ENCODE measurements around the gene NAV2. TPM values are rescaled to one million over a fixed set of nuclear protein-coding genes. Genes with fewer than 3 reads are reported as not detected.

NAV2 gene
- polyA plus RNA-seq, 1 donor (not counting 4 experiments of a cell fraction or from before 2014, with no cell fraction given) = 4.0 TPM

DNA sequence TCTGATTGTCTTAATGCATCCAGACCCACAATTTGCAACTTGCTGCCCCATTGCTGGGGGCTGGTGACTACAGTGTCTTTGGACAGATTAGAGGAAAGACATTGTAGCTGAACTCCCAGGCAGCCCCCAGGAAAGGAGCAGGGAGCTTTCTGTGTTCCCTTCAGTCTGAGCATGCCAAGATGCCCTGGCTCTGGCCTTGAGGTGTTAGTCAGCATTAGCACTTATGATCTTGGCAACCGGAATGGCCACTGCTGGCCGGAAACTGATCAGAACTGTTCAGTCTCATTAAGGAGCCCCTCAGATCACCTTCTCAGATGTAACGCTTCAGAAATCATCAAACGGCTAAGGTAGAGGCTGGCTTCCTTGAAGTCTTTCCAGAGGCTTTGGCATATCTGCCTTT is 195.2 kb downstream of the NAV2 start:
- no peak for FAIRE-seq
- dilution Hi-C loops (cut with MboI; ENCODE audit: extremely low pct_ligation_motif_present, low sequenced_read_pairs) = no loop called here
- no peak overlapping the region for H2AFZ ChIP-seq (ENCODE audit: control insufficient read depth, low read length)
- no peaks in the 10 kb centered on the region for H3K9me3 ChIP-seq (ENCODE audit: control insufficient read depth, low read depth, low read length)
- H3K9me1 ChIP-seq (ENCODE audit: control insufficient read depth, extremely low read depth, insufficient read depth, low read length) = no peaks in the 10 kb centered on the region
- no peaks in the 10 kb centered on the region for H4K20me1 ChIP-seq (ENCODE audit: control insufficient read depth, extremely low read depth, insufficient read depth, low read length)
- no peak overlapping the region for H3K4me2 ChIP-seq (ENCODE audit: control insufficient read depth, extremely low read depth, insufficient read depth, low read depth, low read length)
- H3K9ac ChIP-seq (ENCODE audit: control insufficient read depth, extremely low read depth, insufficient read depth, low read length) = no peak overlapping the region
- no peak for DNase-seq (ENCODE audit: low read depth, low spot score)
- no peaks in the 10 kb centered on the region for H3K4me1 ChIP-seq (ENCODE audit: control insufficient read depth, extremely low read depth, insufficient read depth, low read length)
- TF ChIP-seq EZH2 (IDR thresholded peaks at IDR 0.05; ENCODE audit: low read length) = no peak
- TF ChIP-seq, protein P1, sequence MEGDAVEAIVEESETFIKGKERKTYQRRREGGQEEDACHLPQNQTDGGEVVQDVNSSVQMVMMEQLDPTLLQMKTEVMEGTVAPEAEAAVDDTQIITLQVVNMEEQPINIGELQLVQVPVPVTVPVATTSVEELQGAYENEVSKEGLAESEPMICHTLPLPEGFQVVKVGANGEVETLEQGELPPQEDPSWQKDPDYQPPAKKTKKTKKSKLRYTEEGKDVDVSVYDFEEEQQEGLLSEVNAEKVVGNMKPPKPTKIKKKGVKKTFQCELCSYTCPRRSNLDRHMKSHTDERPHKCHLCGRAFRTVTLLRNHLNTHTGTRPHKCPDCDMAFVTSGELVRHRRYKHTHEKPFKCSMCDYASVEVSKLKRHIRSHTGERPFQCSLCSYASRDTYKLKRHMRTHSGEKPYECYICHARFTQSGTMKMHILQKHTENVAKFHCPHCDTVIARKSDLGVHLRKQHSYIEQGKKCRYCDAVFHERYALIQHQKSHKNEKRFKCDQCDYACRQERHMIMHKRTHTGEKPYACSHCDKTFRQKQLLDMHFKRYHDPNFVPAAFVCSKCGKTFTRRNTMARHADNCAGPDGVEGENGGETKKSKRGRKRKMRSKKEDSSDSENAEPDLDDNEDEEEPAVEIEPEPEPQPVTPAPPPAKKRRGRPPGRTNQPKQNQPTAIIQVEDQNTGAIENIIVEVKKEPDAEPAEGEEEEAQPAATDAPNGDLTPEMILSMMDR (optimal IDR thresholded peaks at IDR 0.05 in 1 of 3, IDR thresholded peaks at IDR 0.05 in 1 of 3, conservative IDR thresholded peaks at IDR 0.05 in 1 of 3; ENCODE audit: extremely low read depth in 1 of 3, insufficient read depth in 2 of 3, low read length in 3 of 3) = no peak
- H3K79me2 ChIP-seq (ENCODE audit: control insufficient read depth, insufficient read depth, low read length) = no peaks in the 10 kb centered on the region
- no peak overlapping the region for H3K4me3 ChIP-seq (ENCODE audit: control insufficient read depth in 2 of 3, extremely low read depth in 1 of 3, insufficient read depth in 2 of 3, low read depth in 1 of 3, low read length in 3 of 3)
- no peak overlapping the region for H3K27ac ChIP-seq (ENCODE audit: control insufficient read depth, insufficient read depth, low read length)
- H3K27me3 ChIP-seq (ENCODE audit: control insufficient read depth, extremely low read depth, insufficient read depth, low read length) = no peaks in the 10 kb centered on the region
- H3K36me3 ChIP-seq (ENCODE audit: control insufficient read depth in 2 of 2, extremely low read depth in 1 of 2, insufficient read depth in 2 of 2, low read length in 2 of 2) = no peaks in the 10 kb centered on the region

DNA sequence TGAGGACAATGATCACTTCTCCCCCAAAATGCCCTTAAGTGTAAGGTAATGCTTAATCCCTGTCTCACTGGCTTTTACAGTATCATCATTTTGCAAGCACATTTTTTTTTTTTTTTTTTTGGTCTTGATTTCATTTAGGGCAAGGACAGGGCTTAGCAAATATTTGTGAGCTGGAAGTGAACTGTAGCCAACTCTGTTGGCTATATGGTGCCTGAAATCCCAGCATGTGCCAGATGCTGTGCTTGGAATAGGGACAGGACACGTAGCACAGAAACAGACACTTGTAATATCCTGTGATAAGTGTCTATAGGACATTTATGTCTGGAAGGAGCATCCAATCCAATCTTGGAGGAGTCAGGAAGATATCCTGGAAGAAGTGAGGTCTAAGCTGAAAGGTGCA is 198.3 kb downstream of the NAV2 start:
- dilution Hi-C loops (cut with MboI; ENCODE audit: extremely low pct_ligation_motif_present, low sequenced_read_pairs) = no loop called here
- no peaks in the 10 kb centered on the region for H4K20me1 ChIP-seq (ENCODE audit: control insufficient read depth, extremely low read depth, insufficient read depth, low read length)
- no peaks in the 10 kb centered on the region for H3K4me1 ChIP-seq (ENCODE audit: control insufficient read depth, extremely low read depth, insufficient read depth, low read length)
- no peaks in the 10 kb centered on the region for H3K79me2 ChIP-seq (ENCODE audit: control insufficient read depth, insufficient read depth, low read length)
- no peaks in the 10 kb centered on the region for H3K27me3 ChIP-seq (ENCODE audit: control insufficient read depth, extremely low read depth, insufficient read depth, low read length)
- DNase-seq (ENCODE audit: low read depth, low spot score) = no peak
- no peak overlapping the region for H2AFZ ChIP-seq (ENCODE audit: control insufficient read depth, low read length)
- H3K27ac ChIP-seq (ENCODE audit: control insufficient read depth, insufficient read depth, low read length) = no peak overlapping the region
- H3K9me3 ChIP-seq (ENCODE audit: control insufficient read depth, low read depth, low read length) = no peaks in the 10 kb centered on the region
- FAIRE-seq = no peak
- H3K9me1 ChIP-seq (ENCODE audit: control insufficient read depth, extremely low read depth, insufficient read depth, low read length) = no peaks in the 10 kb centered on the region
- H3K4me3 ChIP-seq (ENCODE audit: control insufficient read depth in 2 of 3, extremely low read depth in 1 of 3, insufficient read depth in 2 of 3, low read depth in 1 of 3, low read length in 3 of 3) = no peak overlapping the region
- H3K4me2 ChIP-seq (ENCODE audit: control insufficient read depth, extremely low read depth, insufficient read depth, low read depth, low read length) = no peak overlapping the region
- no peak overlapping the region for H3K9ac ChIP-seq (ENCODE audit: control insufficient read depth, extremely low read depth, insufficient read depth, low read length)
- no peaks in the 10 kb centered on the region for H3K36me3 ChIP-seq (ENCODE audit: control insufficient read depth in 2 of 2, extremely low read depth in 1 of 2, insufficient read depth in 2 of 2, low read length in 2 of 2)
- no peak for TF ChIP-seq EZH2 (IDR thresholded peaks at IDR 0.05; ENCODE audit: low read length)
- TF ChIP-seq, protein P1 (optimal IDR thresholded peaks at IDR 0.05 in 1 of 3, IDR thresholded peaks at IDR 0.05 in 1 of 3, conservative IDR thresholded peaks at IDR 0.05 in 1 of 3; ENCODE audit: extremely low read depth in 1 of 3, insufficient read depth in 2 of 3, low read length in 3 of 3) = no peak
